Prostate gland (tissue), 2 donors: ENCODE data around the gene TNFRSF13B.

Experiments used
- CTCF ChIP-seq, 4 experiments: fragments of 200-600 bp in 2 of 4; fragments of 450-650 bp in 2 of 4; sonication (generic) in 2 of 4; IDR thresholded peaks; 1 replicate in 3 of 4; 2 replicates in 1 of 4; pipeline ENCODE4 v1.5.1; 2016 to 2019; ENCODE audit warnings: antibody characterized with exemption in 4 of 4, mild to moderate bottlenecking in 2 of 4, moderate library complexity in 2 of 4
- POLR2A ChIP-seq: fragments of 450-650 bp; IDR thresholded peaks from one replicate; pipeline ENCODE4 v1.6.1; 2016; ENCODE audit warnings: antibody characterized with exemption, mild to moderate bottlenecking
- POLR2AphosphoS5 ChIP-seq: sonication (generic); formaldehyde crosslinking; IDR thresholded peaks from one replicate; pipeline ENCODE4 v1.6.1; 2017; ENCODE audit warnings: antibody characterized with exemption

- TF ChIP-seq POLR2A: no peak
- no peak for TF ChIP-seq CTCF (IDR thresholded peaks at IDR 0.05)
- no peak for TF ChIP-seq POLR2AphosphoS5
These were observed 47.5 kb upstream of the TNFRSF13B start for GRCh38 chr17:17019430-17019762.
